A549 (cell line): ENCODE measurements around the gene METTL16. TPM values are rescaled to one million over a fixed set of nuclear protein-coding genes. Genes with fewer than 3 reads are reported as not detected.
A peak's percentile ranks its signal among the peaks of the same experiment; 100 is the strongest.

ENCODE experiments used
- ATAC-seq, 2 experiments: fragments of 200-7000 bp in 1 of 2; fragments of >200 bp in 1 of 2; cut with Nextera tagmentation in 1 of 2; cut with Tn5 transposase in 1 of 2; 3 replicates each; pipeline versions ENCODE4 v1.8.0 to v1.9.1; 2018 to 2020; ENCODE audit warnings: mild to moderate bottlenecking in 1 of 2, moderate library complexity in 1 of 2
- CTCF ChIA-PET: fragments of 300-600 bp; sonication (Branson Sonifier 250); formaldehyde crosslinking; extraction: SDS; loops from one replicate; lab custom pipeline; 2021; ENCODE audit warnings: antibody characterized with exemption, inconsistent platforms; lab: Yijun Ruan, JAX
- POLR2A ChIA-PET: fragments of 350-600 bp; formaldehyde crosslinking; extraction: SDS; loops from one replicate; lab custom pipeline; 2021; ENCODE audit warnings: antibody characterized with exemption, inconsistent platforms; lab: Yijun Ruan, JAX
- DNase-seq, 2 experiments: peaks; one replicate each; pipeline versions ENCODE4 v3.0.0 to v3.0.0-alpha.2; 2011 to 2016; ENCODE audit warnings: low read depth in 1 of 2, low spot score in 1 of 2
- FAIRE-seq: peaks from 2 replicates; lab custom pipeline; 2011; peaks lifted over from hg19 to GRCh38; lab: Jason Lieb, UNC
- H3K27ac ChIP-seq, 2 experiments: fragments of >200 bp; sonication (Bioruptor Twin); formaldehyde crosslinking; 3 replicates each; pipeline ENCODE4 v1.5.1; 2016 to 2017
- H3K4me1 ChIP-seq: fragments of >200 bp; sonication (Bioruptor Twin); formaldehyde crosslinking; 3 replicates; pipeline ENCODE4 v1.6.1; 2016
- H3K4me2 ChIP-seq: fragments of >200 bp; sonication (Bioruptor Twin); formaldehyde crosslinking; 3 replicates; pipeline ENCODE4 v1.6.1; 2016
- H3K4me3 ChIP-seq: fragments of >200 bp; sonication (Bioruptor Twin); formaldehyde crosslinking; 3 replicates; pipeline ENCODE4 v1.5.1; 2016
- H3K9me3 ChIP-seq: fragments of >200 bp; sonication (Bioruptor Twin); formaldehyde crosslinking; 3 replicates; pipeline ENCODE4 v1.6.1; 2016
- CTCF ChIP-seq: fragments of >200 bp; sonication (Bioruptor Twin); formaldehyde crosslinking; IDR thresholded peaks from 3 replicates; pipeline ENCODE4 v1.5.1; 2016
- FOSB ChIP-seq: fragments of 250-450 bp; sonication (Bioruptor Pico); IDR thresholded peaks from 2 replicates; pipeline ENCODE4 v1.5.0; 2020; ENCODE audit warnings: mild to moderate bottlenecking, moderate library complexity
- GATA3 ChIP-seq: IDR thresholded peaks from 2 replicates; pipeline ENCODE4 v1.6.1; 2012; ENCODE audit warnings: borderline replicate concordance
- HDAC2 ChIP-seq: fragments of 200-600 bp; sonication (generic); IDR thresholded peaks from 2 replicates; pipeline ENCODE4 v1.6.1; 2016
- HEYL ChIP-seq: fragments of 250-450 bp; sonication (Bioruptor Pico); IDR thresholded peaks from 2 replicates; pipeline ENCODE4 v1.8.0; 2021; ENCODE audit warnings: mild to moderate bottlenecking, moderate library complexity
- HOXB5 ChIP-seq: fragments of 250-450 bp; sonication (Bioruptor Pico); IDR thresholded peaks from 2 replicates; pipeline ENCODE4 v1.5.0; 2020; ENCODE audit warnings: mild to moderate bottlenecking, moderate library complexity
- JUNB ChIP-seq: fragments of >200 bp; sonication (Bioruptor Twin); formaldehyde crosslinking; IDR thresholded peaks from 2 replicates; pipeline ENCODE4 v1.6.1; 2016
- MAFK ChIP-seq: fragments of 450-650 bp; IDR thresholded peaks from 2 replicates; pipeline ENCODE4 v1.6.1; 2014; ENCODE audit not compliant: partially characterized antibody
- MAZ ChIP-seq: fragments of 150-350 bp; IDR thresholded peaks from 2 replicates; pipeline ENCODE4 v1.6.1; 2014; ENCODE audit warnings: antibody characterized with exemption, low read depth, low read length, borderline replicate concordance
- MYC ChIP-seq: IDR thresholded peaks from 2 replicates; pipeline ENCODE4 v1.6.1; 2012; ENCODE audit warnings: mild to moderate bottlenecking, inconsistent platforms, low read length, improper control_type of control experiment, borderline replicate concordance
- NFE2L2 ChIP-seq: fragments of 150-350 bp; conservative IDR thresholded peaks from 2 replicates; pipeline ENCODE4 v1.6.1; 2014; ENCODE audit warnings: low read length
- NPAS2 ChIP-seq: fragments of 250-450 bp; sonication (Bioruptor Pico); IDR thresholded peaks from 2 replicates; pipeline ENCODE4 v1.8.0; 2022; ENCODE audit warnings: mild to moderate bottlenecking, moderate library complexity, borderline replicate concordance
- PBX3 ChIP-seq: IDR thresholded peaks from 2 replicates; pipeline ENCODE4 v1.6.1; 2012
- PHF8 ChIP-seq: fragments of 200-600 bp; sonication (generic); IDR thresholded peaks from 2 replicates; pipeline ENCODE4 v1.6.1; 2016; ENCODE audit warnings: low read depth, mild to moderate bottlenecking, antibody characterized with exemption, moderate library complexity, borderline replicate concordance
- POLR2AphosphoS2 ChIP-seq: conservative IDR thresholded peaks from 2 replicates; pipeline ENCODE4 v1.6.1; 2012; ENCODE audit warnings: low read length, improper control_type of control experiment, inconsistent platforms
- RAD21 ChIP-seq, 2 experiments: fragments of >200 bp in 1 of 2; sonication (Bioruptor Twin) in 1 of 2; formaldehyde crosslinking in 1 of 2; IDR thresholded peaks in 1 of 2; conservative IDR thresholded peaks in 1 of 2; 2 replicates in 1 of 2; 3 replicates in 1 of 2; pipeline ENCODE4 v1.6.1; 2012 to 2018; ENCODE audit warnings: inconsistent platforms in 1 of 2
- ZSCAN20 ChIP-seq: fragments of 250-450 bp; sonication (Bioruptor Pico); IDR thresholded peaks from 2 replicates; pipeline ENCODE4 v1.8.0; 2022; ENCODE audit warnings: mild to moderate bottlenecking, moderate library complexity
- WGBS: methylation state at CpG from one replicate; pipeline ENCODE4 v1.1.6; 2017; ENCODE audit errors: missing lambda C conversion rate; 5-methylcytosine and 5-hydroxymethylcytosine counted together
- polyA plus RNA-seq, 4 experiments: library from polyadenylated mRNA; depleted of rRNA in 3 of 4; stranded (reverse); fragments of >200 nt; fragmentation: RNase III in 1 of 4; extraction: RNeasy Plus Mini Kit Qiagen cat#74134 plus additional on column Dnase treatment in 1 of 4; gene quantifications; 2 replicates in 3 of 4; 3 replicates in 1 of 4; pipeline ENCODE4 v1.2.3, GENCODE V29; 2011 to 2017
- TF ChIP-seq, protein P1 (sequence below): fragments of >200 bp; sonication (Bioruptor Twin); formaldehyde crosslinking; IDR thresholded peaks from 3 replicates; pipeline ENCODE4 v1.6.1; 2016
- TF ChIP-seq, protein P2 (sequence below): fragments of 250-450 bp; sonication (Bioruptor Pico); IDR thresholded peaks from 2 replicates; pipeline ENCODE4 v1.5.0; 2020; ENCODE audit warnings: low read depth, mild to moderate bottlenecking, moderate library complexity

Gene METTL16
- polyA plus RNA-seq, 2 of the 4 experiments (the other 2 are of a cell fraction): 26.5 to 58.0 TPM

DNA sequence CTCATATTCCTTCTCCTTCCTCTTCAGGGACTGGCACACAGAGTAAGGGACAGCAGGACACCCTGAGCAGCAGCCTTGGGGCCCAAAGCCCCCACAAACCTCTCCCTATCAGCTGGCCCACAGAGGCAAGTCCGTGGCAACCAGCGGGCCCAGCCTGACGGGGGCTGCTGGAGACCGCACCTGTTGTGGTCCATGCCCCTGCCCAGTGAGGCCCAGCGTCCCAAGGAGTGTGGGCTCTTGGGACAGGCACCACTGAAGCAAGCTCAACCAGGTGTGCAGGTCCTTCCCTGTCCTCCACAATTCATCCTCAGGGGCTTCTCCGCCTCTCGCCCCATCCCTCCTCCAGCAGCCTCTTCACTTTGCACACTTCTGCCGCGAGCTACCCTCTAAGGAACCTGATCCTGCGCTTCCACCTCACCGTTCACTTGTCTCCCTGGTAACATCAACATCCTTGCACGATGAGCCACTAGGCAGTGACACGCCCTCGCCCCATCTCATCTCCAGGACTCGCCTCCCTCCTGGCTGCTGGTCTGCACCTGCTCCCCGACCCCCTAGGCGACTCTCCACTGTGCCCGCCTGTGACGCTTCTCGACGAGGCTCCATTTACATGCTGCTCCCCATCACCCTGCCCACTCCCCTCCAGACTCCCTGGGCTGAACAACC lies 123.5 kb downstream of the METTL16 start (continued):
- TF ChIP-seq HDAC2 (no peak), NFE2L2 (no peak), MAZ (no peak)

- Histone ChIP-seq H3K4me1 (peaks cover 18% of the 10 kb centered on the region), H3K4me3 (no peak overlapping the region), H3K9me3 (no peaks in the 10 kb centered on the region)
- ATAC-seq: no peak
- TF ChIP-seq FOSB (CRISPR knock-in tag) (no peak), HOXB5 (CRISPR knock-in tag) (no peak), POLR2AphosphoS2 (peak; percentile 77), ZSCAN20 (CRISPR knock-in tag) (no peak), MAFK (no peak), HEYL (no peak), JUNB (no peak)
- TF ChIP-seq, protein P1, sequence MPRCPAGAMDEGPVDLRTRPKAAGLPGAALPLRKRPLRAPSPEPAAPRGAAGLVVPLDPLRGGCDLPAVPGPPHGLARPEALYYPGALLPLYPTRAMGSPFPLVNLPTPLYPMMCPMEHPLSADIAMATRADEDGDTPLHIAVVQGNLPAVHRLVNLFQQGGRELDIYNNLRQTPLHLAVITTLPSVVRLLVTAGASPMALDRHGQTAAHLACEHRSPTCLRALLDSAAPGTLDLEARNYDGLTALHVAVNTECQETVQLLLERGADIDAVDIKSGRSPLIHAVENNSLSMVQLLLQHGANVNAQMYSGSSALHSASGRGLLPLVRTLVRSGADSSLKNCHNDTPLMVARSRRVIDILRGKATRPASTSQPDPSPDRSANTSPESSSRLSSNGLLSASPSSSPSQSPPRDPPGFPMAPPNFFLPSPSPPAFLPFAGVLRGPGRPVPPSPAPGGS: no peak
- TF ChIP-seq, all 56 proteins: peak for 1
- no peak for FAIRE-seq
- CTCF ChIA-PET: interaction anchor here (2.8 to 24.9 kb wide), 3 partner anchors 23 to 34 kb away, joined by 12 to 1099 read pairs (median 255); partner anchors contain the start of gene MNT
- DNase-seq: no peak
- WGBS: 91% methylated on average over 33 of the region's 41 CpGs
- H3K4me2 ChIP-seq: no peak overlapping the region
- H3K27ac ChIP-seq: no peak overlapping the region
- POLR2A ChIA-PET: interaction anchor here (1.4 kb wide), 1 partner anchor 12 kb away, joined by 5 read pairs; no protein-coding TSS in a partner anchor
These were observed 124.3 kb downstream of the METTL16 start for GRCh38 chr17:2387086-2388019.

GRCh38 chr17:2386400-2387085 lies 125.1 kb downstream of the METTL16 start:
- POLR2A ChIA-PET: no interaction called here
- Histone ChIP-seq H3K4me1 (peaks cover 11% of the 10 kb centered on the region), H3K27ac (no peak overlapping the region), H3K9me3 (no peaks in the 10 kb centered on the region), H3K4me3 (no peak overlapping the region), H3K4me2 (no peak overlapping the region)
- TF ChIP-seq MYC (no peak), GATA3 (no peak), NPAS2 (CRISPR knock-in tag) (no peak), RAD21 (conservative IDR thresholded peaks at IDR 0.05 in 1 of 2, IDR thresholded peaks at IDR 0.05 in 1 of 2) (no peak), CTCF (no peak), PHF8 (no peak), HEYL (no peak), PBX3 (no peak)
- TF ChIP-seq, protein P2, sequence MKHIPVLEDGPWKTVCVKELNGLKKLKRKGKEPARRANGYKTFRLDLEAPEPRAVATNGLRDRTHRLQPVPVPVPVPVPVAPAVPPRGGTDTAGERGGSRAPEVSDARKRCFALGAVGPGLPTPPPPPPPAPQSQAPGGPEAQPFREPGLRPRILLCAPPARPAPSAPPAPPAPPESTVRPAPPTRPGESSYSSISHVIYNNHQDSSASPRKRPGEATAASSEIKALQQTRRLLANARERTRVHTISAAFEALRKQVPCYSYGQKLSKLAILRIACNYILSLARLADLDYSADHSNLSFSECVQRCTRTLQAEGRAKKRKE (CRISPR knock-in tag): no peak
- 86% methylated on average over 14 of the region's 22 CpGs for WGBS
- CTCF ChIA-PET: interaction anchor here (2.8 to 24.9 kb wide), 3 partner anchors 22 to 33 kb away, joined by 12 to 1099 read pairs (median 255); partner anchors contain the start of gene MNT
- no peak for FAIRE-seq
- peak in 1 of 2 experiments; percentile 42 for DNase-seq
- no peak for ATAC-seq
